HepG2 (cell line): ENCODE measurements around the gene PIGR.

Experiments
- HNF4G ChIP-seq, 2 experiments: sonication (generic) in 1 of 2; formaldehyde crosslinking in 1 of 2; IDR thresholded peaks; 2 replicates each; pipeline versions ENCODE4 v1.4.0 to v1.6.1; 2011 to 2020; ENCODE audit warnings: borderline replicate concordance in 2 of 2, low read depth in 2 of 2, mild to moderate bottlenecking in 2 of 2, low read length in 1 of 2, missing genetic modification reagents in 1 of 2, moderate library complexity in 1 of 2
- KDM1A ChIP-seq: IDR thresholded peaks from 2 replicates; pipeline ENCODE4 v1.6.1; 2016; ENCODE audit warnings: missing compliant biosample characterization
- KLF15 ChIP-seq: sonication (generic); formaldehyde crosslinking; IDR thresholded peaks from 2 replicates; pipeline ENCODE4 v1.8.1; 2023; ENCODE audit warnings: borderline replicate concordance, mild to moderate bottlenecking, inconsistent platforms, missing genetic modification reagents, mixed read lengths
- MLX ChIP-seq: IDR thresholded peaks from 2 replicates; pipeline ENCODE4 v1.6.1; 2016
- RBFOX2 ChIP-seq: fragments of 200-400 bp; formaldehyde crosslinking; IDR thresholded peaks from 2 replicates; pipeline ENCODE4 v1.6.1; 2017; ENCODE audit warnings: low read depth, mild to moderate bottlenecking, low read length
- RCOR2 ChIP-seq: IDR thresholded peaks from 2 replicates; pipeline ENCODE4 v1.6.1; 2016; ENCODE audit warnings: missing biosample characterization, missing genetic modification reagents
- TOE1 ChIP-seq: sonication (generic); formaldehyde crosslinking; IDR thresholded peaks from 2 replicates; pipeline ENCODE4 v1.4.0; 2020; ENCODE audit warnings: mild to moderate bottlenecking, missing genetic modification reagents
- ZFP36 ChIP-seq: fragments of 150-350 bp; IDR thresholded peaks from 2 replicates; pipeline ENCODE4 v1.6.1; 2018; ENCODE audit warnings: borderline replicate concordance, low read length, low read depth; ENCODE audit not compliant: partially characterized antibody
- ZFP91 ChIP-seq: sonication (generic); formaldehyde crosslinking; IDR thresholded peaks from 2 replicates; pipeline ENCODE4 v1.9.0; 2022; ENCODE audit warnings: missing genetic modification reagents, mild to moderate bottlenecking, borderline replicate concordance
- TF ChIP-seq, protein P1 (sequence below): sonication (generic); formaldehyde crosslinking; IDR thresholded peaks from 2 replicates; pipeline ENCODE4 v1.5.0; 2020; ENCODE audit warnings: mild to moderate bottlenecking, missing genetic modification reagents, moderate library complexity

DNA sequence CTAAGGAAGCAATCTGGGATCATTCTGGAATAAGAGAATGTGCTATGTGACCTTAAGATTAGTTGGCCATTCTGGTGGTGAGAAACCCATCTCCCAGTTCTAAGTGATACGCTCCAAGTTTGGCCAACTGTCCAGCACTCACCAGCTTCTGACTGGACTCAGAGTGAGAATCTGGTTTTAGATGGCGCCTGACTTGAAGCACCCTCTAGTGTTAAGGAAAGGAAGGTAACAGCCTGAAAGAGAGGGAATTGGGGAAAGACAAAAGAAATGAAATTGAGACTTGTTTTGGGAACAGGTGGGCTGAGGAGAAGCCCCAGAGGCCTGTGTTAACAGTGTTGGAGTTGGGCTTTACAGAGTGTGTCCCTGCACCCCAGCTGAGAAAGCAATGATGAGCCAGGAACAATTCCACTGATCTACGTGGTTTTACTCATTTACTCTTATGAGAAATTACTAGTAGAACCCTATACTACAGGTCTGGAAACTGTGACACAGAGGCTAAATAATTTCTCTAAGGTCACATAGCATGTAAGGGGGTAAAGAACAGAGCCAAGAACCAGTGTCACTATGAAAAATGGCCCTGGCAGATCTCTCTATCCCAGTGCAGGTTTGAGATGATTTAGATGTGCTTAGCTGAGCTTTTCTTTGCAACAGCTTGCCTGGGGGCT is 33.2 kb upstream of the PIGR start:
- no peak for TF ChIP-seq TOE1
- no peak for TF ChIP-seq HNF4G (IDR thresholded peaks at IDR 0.05; ENCODE audit: borderline replicate concordance, low read depth, low read length)
- TF ChIP-seq HNF4G (CRISPR knock-in tag; IDR thresholded peaks at IDR 0.05; ENCODE audit: borderline replicate concordance, low read depth): no peak
- no peak for TF ChIP-seq KLF15 (CRISPR knock-in tag)
- TF ChIP-seq RCOR2 (CRISPR knock-in tag): no peak
- TF ChIP-seq, protein P1, sequence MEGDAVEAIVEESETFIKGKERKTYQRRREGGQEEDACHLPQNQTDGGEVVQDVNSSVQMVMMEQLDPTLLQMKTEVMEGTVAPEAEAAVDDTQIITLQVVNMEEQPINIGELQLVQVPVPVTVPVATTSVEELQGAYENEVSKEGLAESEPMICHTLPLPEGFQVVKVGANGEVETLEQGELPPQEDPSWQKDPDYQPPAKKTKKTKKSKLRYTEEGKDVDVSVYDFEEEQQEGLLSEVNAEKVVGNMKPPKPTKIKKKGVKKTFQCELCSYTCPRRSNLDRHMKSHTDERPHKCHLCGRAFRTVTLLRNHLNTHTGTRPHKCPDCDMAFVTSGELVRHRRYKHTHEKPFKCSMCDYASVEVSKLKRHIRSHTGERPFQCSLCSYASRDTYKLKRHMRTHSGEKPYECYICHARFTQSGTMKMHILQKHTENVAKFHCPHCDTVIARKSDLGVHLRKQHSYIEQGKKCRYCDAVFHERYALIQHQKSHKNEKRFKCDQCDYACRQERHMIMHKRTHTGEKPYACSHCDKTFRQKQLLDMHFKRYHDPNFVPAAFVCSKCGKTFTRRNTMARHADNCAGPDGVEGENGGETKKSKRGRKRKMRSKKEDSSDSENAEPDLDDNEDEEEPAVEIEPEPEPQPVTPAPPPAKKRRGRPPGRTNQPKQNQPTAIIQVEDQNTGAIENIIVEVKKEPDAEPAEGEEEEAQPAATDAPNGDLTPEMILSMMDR (CRISPR knock-in tag): peak; percentile 78
- TF ChIP-seq KDM1A: no peak
- TF ChIP-seq ZFP36: no peak
- TF ChIP-seq MLX (CRISPR knock-in tag): no peak
- no peak for TF ChIP-seq ZFP91
- no peak for TF ChIP-seq RBFOX2
